ENCODE data around the gene IER5.

Gene IER5

GRCh38 chr1:181140398-181140797 lies 51.9 kb downstream of the IER5 start:
- Histone ChIP-seq H3K27ac (no peak overlapping the region), H3K4me3 (ENCODE audit: low read depth in 1 of 2, low read length in 1 of 2) (no peak overlapping the region), H3K36me3 (no peaks in the 10 kb centered on the region), H3K27me3 (no peaks in the 10 kb centered on the region), H3K9me3 (no peaks in the 10 kb centered on the region), H3K4me1 (ENCODE audit: control insufficient read depth in 1 of 2, insufficient read depth in 1 of 2, low read depth in 1 of 2, low read length in 1 of 2) (peaks cover 31% of the 10 kb centered on the region in 2 experiments)
- no peak for TF ChIP-seq CTCF (IDR thresholded peaks at IDR 0.05)

GRCh38 chr1:181140891-181141290 lies 52.4 kb downstream of the IER5 start:
- Histone ChIP-seq H3K27me3 (no peaks in the 10 kb centered on the region), H3K36me3 (no peaks in the 10 kb centered on the region), H3K9me3 (no peaks in the 10 kb centered on the region), H3K4me1 (ENCODE audit: control insufficient read depth in 1 of 2, insufficient read depth in 1 of 2, low read depth in 1 of 2, low read length in 1 of 2) (peaks cover 26 to 27% of the 10 kb centered on the region in 2 experiments), H3K4me3 (ENCODE audit: low read depth in 1 of 2, low read length in 1 of 2) (no peak overlapping the region), H3K27ac (no peak overlapping the region)
- no peak for TF ChIP-seq CTCF (IDR thresholded peaks at IDR 0.05)

- Histone ChIP-seq H3K4me3 (ENCODE audit: low read depth in 1 of 2, low read length in 1 of 2) (no peak overlapping the region), H3K27me3 (no peaks in the 10 kb centered on the region), H3K4me1 (ENCODE audit: control insufficient read depth in 1 of 2, insufficient read depth in 1 of 2, low read depth in 1 of 2, low read length in 1 of 2) (peaks cover 20 to 21% of the 10 kb centered on the region in 2 experiments), H3K27ac (no peak overlapping the region), H3K36me3 (no peaks in the 10 kb centered on the region), H3K9me3 (no peaks in the 10 kb centered on the region)
- TF ChIP-seq CTCF (IDR thresholded peaks at IDR 0.05): no peak
These were observed 53.0 kb downstream of the IER5 start for GRCh38 chr1:181141431-181141910.

All from neutrophil (primary cell).